GM21381 (cell line): ENCODE data around the gene DCLK1.

Experiments used
- ATAC-seq: cut with Tn5 transposase; IDR thresholded peaks from one replicate; pipeline ENCODE4 v1.9.1; 2021; ENCODE audit warnings: mild to moderate bottlenecking, moderate library complexity; ENCODE audit not compliant: unreplicated experiment

DCLK1 gene

GRCh38 chr13:35956074-35956473 lies 175.1 kb downstream of the DCLK1 start:
- no peak for ATAC-seq

- ATAC-seq: no peak
Measured at GRCh38 chr13:35954207-35954560, 177.0 kb downstream of the DCLK1 start.

- no peak for ATAC-seq
Measured at GRCh38 chr13:35953537-35954206, 177.5 kb downstream of the DCLK1 start.

GRCh38 chr13:35947315-35947714 lies 183.9 kb downstream of the DCLK1 start:
- ATAC-seq: no peak

- no peak for ATAC-seq
Measured at GRCh38 chr13:35945368-35945767, 185.8 kb downstream of the DCLK1 start.

GRCh38 chr13:35941374-35941773 lies 189.8 kb downstream of the DCLK1 start:
- no peak for ATAC-seq

- ATAC-seq: no peak
Measured at GRCh38 chr13:35940734-35941133, 190.4 kb downstream of the DCLK1 start.

- no peak for ATAC-seq
Measured at GRCh38 chr13:35936246-35936978, 194.8 kb downstream of the DCLK1 start.

- ATAC-seq: no peak
Measured at GRCh38 chr13:35930665-35931631, 200.2 kb downstream of the DCLK1 start.

- ATAC-seq: no peak
Measured at GRCh38 chr13:35927567-35928021, 203.6 kb downstream of the DCLK1 start.

GRCh38 chr13:35926859-35927530 lies 204.2 kb downstream of the DCLK1 start:
- no peak for ATAC-seq

- no peak for ATAC-seq
Measured at GRCh38 chr13:35925669-35926068, 205.5 kb downstream of the DCLK1 start.

- no peak for ATAC-seq
Measured at GRCh38 chr13:35923347-35923746, 207.8 kb downstream of the DCLK1 start.

GRCh38 chr13:35920816-35921215 lies 210.4 kb downstream of the DCLK1 start:
- no peak for ATAC-seq

GRCh38 chr13:35917942-35918645 lies 213.1 kb downstream of the DCLK1 start:
- ATAC-seq: no peak

- no peak for ATAC-seq
Measured at GRCh38 chr13:35917252-35917941, 213.8 kb downstream of the DCLK1 start.

GRCh38 chr13:35916146-35916545 lies 215.0 kb downstream of the DCLK1 start:
- no peak for ATAC-seq

GRCh38 chr13:35914662-35915061 lies 216.5 kb downstream of the DCLK1 start:
- no peak for ATAC-seq

GRCh38 chr13:35912841-35913240 lies 218.3 kb downstream of the DCLK1 start:
- no peak for ATAC-seq
